Globus pallidus (tissue), 1 donor: Measurements from ENCODE around the gene DUOXA1.
"Not testable (repeated sequence)": the region's sequence is repeated elsewhere in the genome, so short reads cannot be mapped to it uniquely, and the experiment has no call there.

Source experiments
- DNase-seq: peaks from one replicate; pipeline ENCODE4 v3.0.0-alpha.2; 2015; ENCODE audit warnings: low spot score

The DUOXA1 gene

GRCh38 chr15:45089712-45090373 lies 39.8 kb downstream of the DUOXA1 start:
- no peak for DNase-seq

- DNase-seq: no peak
These were observed 40.6 kb downstream of the DUOXA1 start for GRCh38 chr15:45088801-45089711.

DNA sequence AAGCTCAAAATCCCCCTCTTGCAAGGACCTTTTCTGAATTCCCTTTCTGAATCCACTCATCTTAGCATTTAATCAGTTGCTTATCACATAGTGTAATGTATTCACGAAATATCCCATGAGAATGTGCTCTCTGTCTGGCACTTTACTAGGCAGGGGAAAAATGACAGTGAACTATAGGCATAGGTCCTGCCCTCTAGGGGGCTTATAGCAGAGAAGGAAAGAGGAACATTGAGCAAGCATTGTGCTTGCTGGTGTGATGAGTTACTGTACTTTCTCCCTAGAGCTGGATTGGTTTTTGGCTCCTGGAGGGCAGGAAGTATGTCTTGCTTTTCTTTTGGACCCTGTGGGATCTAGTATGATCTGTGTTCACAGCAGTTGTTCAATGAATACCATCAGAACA lies 42.2 kb downstream of the DUOXA1 start:
- no peak for DNase-seq

DNA sequence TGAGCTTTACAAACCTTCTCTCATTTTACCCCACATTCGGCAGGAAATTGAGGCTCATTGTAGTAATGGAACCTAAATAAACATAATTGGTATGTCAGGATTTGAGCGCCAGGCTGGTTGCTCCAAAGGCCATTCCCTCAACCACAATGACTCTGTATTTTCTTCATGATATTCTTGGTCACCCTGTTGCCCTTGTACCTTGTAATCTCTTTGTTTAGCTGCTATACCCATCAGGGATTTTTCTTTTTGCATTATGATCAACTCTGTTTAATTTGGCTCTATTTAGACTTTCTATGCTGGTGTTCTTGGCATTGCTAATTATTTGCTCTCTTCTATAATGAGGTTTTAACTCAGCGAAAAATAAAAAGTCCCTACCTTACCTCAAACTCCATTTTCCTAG lies 45.5 kb downstream of the DUOXA1 start:
- DNase-seq: no peak

DNA sequence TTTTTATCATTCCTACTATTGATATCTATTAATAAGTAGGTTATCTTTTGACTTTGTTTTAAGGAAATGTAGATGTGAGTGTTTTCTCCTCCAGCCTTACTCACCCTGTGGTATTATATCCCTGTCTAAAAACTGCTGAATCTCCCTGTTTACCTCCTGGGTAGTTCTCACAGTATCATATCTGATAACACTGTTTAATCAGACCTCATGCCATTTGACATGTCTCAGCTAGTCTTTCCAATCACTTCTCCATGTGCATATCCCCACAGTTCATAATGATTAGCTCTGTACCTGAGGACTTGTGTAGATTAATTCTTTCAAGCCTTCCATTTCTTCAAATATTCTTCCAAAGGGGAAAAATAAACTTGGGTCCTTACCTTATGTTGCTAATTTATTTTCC lies 46.5 kb downstream of the DUOXA1 start:
- no peak for DNase-seq

- not testable (repeated sequence) for DNase-seq
These were observed 47.3 kb downstream of the DUOXA1 start for GRCh38 chr15:45082412-45082811.

- not testable (repeated sequence) for DNase-seq
These were observed 49.1 kb downstream of the DUOXA1 start for GRCh38 chr15:45080593-45080992.

DNA sequence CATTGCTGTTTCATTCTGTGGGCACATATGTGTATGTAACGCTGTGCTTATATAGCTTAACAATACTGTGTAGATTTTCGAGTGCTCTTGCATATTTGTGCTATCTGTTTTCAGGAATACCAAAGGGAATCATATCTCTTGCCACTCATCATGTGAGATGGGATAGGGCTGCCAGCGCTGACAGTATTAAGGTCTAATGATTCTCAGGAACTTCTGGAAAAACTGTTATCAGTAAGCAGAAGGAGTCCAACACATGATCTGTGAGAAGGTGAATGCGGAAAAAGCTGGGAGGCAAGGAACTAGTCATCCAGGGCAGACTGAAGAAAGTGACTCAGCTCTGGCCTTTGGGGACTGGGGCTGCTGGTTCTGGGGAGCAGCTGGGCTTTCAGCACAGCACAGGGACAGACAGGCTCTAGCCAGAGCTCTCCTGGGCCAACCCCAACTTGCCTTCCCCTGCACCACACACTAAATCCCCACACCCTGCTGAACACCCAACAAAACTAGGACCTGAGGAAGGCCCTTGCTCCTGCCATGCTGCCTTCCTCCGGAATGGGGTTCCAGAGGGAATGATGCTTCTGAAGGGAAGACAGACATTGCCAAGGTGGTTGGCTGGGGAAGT lies 49.9 kb downstream of the DUOXA1 start:
- not testable (repeated sequence) for DNase-seq

- DNase-seq: not testable (repeated sequence)
These were observed 50.5 kb downstream of the DUOXA1 start for GRCh38 chr15:45079201-45079600.

GRCh38 chr15:45077391-45077790 lies 52.3 kb downstream of the DUOXA1 start:
- not testable (repeated sequence) for DNase-seq

- DNase-seq: not testable (repeated sequence)
These were observed 54.0 kb downstream of the DUOXA1 start for GRCh38 chr15:45075440-45076320.

DNA sequence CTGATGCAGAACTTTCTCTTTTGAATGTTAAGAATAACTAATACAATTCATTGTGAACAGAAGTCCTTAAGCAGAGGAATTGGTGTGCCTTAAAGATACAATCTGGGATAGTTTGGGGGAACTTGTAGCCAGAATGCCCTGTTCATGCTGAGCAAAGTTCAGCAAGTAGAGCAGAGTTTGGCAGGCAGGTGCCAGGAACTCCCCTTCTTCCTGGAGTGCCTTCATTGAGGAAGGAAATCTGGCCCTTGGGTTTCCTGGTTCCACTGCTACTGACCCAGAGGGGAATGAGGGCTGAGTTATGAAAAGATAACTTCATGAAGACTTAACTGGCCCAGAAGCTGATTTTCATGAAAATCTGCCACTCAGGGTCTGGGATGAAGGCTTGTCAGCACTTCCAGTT lies 56.1 kb downstream of the DUOXA1 start:
- not testable (repeated sequence) for DNase-seq

DNA sequence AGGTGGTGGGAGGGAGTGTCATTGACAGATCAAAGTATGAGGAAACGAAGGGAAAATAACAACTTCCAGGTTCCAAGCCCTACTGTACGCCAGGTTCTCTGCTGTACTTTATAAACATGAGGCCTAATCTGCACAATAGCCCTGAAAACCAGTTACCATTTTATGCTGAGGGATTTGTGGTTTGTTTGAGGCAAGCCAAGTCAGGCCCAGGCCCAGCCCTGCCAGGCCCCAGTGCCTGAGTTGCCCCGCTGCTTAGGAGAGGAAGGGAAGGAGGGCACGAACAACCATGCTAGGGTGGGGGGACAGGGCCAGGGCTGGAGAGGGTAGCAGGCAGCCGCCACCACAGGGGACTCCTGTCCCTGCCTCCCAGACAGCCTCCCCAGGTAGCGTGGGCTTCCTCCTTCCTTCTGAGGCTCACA lies 59.7 kb downstream of the DUOXA1 start:
- DNase-seq: not testable (repeated sequence)
